Erythroblast (primary cell): ENCODE results near the gene WDR93.

Experiments
- GATA1 ChIP-seq: IDR thresholded peaks from 2 replicates; pipeline ENCODE4 v1.6.1; 2011; ENCODE audit warnings: low read depth, mild to moderate bottlenecking, control low read depth, low read length, moderate library complexity
- POLR2A ChIP-seq: IDR thresholded peaks from 2 replicates; pipeline ENCODE4 v1.6.1; 2011; ENCODE audit warnings: mild to moderate bottlenecking, low read length

DNA sequence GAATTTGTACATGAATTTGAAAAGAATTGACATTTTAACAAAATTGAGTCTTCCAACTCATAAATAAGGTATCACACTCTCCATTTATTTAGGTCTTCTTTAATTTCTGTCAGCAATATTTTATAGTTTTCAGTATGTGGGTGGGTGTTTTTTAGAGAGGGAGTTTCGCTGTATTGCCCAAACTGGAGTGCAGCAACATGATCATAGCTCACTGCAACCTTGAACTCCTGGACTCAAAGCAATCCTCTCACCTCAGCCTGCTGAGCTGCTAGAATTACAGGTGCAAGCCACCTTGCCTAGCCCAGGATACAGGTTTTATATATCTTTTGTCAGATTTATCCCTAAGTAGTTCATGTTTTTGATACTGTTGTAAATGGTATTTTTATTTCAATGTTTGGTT is 4.6 kb downstream of the WDR93 start:
- TF ChIP-seq POLR2A (no peak), GATA1 (no peak)
